GM19023 (cell line): ENCODE data around the gene PMVK.

Source experiments
- ATAC-seq: cut with Tn5 transposase; IDR thresholded peaks from one replicate; pipeline ENCODE4 v1.9.1; 2021; ENCODE audit warnings: mild to moderate bottlenecking, moderate library complexity; ENCODE audit not compliant: unreplicated experiment

The PMVK gene

DNA sequence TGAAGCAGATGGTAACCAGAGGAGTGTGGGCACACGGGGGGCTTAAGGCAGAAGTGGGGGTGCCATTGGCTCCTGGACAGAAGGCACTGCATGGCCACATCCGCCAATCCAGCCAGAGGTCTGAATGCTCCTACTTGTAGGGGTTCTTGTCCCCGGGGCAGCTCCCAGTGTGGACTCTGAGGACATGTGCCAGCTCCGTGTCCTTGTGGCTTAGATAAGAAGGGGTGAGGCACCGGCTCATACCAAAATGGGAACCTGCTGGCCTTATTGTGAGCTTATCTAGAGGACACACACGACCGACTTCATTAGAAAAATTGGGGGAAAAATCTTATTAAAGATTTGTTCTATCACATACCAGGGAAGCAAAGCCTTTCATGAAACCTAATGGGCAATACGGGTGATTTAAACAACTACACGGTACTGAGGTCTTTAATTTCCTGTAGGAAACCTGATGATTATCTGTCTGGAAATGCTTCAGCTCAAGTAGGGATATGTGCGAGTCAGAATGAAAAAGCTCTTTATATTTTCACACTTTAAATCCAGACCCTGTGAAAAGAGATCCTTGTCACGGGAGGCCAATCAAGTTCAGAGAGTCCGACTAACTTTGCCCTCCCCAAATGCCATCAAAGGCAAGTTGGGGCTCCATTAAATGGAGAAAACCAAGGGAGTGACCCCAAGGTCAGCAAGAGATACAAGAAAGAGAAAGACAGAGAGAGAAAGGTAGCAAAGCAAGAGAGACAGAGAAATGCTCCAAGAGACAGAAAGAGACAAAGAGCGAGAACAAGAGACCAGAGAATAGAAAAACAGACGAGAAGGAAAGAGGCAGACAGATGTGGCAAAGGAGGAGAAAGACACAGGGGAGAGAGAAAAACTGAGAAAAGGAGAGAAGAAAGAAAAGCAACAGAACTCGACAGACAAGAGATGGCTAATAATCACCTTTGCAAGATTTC lies 52.3 kb downstream of the PMVK start:
- ATAC-seq: no peak

GRCh38 chr1:154881820-154882535 lies 54.5 kb downstream of the PMVK start:
- no peak for ATAC-seq

GRCh38 chr1:154880671-154881070 lies 55.8 kb downstream of the PMVK start:
- no peak for ATAC-seq

- ATAC-seq: no peak
Observed at GRCh38 chr1:154879038-154879421, 57.5 kb downstream of the PMVK start.

DNA sequence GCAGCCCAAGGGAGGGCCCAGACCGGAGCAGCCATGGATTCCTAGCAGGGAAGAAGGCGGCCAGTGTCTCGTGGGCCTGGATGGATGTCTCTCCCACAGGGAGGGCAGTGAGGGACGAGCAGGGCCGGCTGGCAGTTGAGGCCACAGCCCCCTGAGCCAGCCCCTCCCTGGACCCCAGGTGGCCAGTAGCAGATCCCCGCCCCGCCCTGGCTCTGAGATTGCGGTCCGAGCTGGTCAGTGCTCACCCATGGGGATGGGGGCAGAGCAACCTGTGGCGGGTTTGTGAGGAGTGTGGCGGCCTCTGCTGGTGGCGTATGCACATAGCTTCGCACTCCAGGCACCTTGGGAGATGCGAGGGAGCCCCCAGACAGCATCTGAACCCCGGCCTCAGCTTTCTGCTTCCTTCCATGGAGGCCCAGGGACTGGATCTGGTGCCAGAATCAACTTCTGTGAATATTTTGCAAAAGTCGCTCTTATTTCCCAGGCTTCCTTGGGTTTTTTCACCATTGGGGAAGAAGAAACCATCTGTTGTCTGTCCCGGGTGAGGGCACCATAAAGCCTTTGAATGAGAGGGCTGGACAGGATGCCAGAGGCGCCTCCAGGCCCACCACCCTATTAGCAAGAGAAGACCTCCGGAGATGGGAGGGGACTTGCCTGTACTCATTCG lies 58.0 kb downstream of the PMVK start:
- no peak for ATAC-seq

DNA sequence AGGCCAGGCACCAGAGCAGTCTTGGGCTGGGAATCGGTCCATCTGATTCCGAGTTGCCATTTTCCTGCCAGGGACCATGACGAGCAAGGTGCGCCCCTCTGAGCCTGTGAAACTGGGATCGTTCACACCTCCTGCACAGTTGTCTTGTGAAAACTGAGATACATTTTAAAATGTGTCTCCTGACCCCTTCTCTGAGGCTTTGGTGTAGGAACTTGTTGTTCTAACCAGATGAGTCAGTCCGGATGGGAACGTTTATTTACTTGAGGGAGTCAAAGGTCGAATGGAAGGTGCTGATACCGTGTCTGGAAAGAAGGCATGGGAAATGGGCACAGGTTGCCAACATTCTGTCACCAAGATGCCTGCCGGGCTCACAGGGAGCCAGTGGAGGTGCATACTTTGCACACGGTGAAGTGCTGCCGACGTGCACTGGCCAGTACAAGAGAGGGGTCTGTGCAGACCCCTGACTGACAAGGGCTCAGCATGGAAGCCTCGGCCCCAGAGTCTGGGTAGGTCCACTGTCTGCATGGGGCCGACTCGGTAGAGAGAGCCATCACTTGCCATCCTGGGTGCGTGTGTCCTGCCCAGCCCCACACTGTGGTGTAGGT lies 59.0 kb downstream of the PMVK start:
- no peak for ATAC-seq

GRCh38 chr1:154876842-154877369 lies 59.6 kb downstream of the PMVK start:
- no peak for ATAC-seq
